IPS DF 4.7 (cell line): ENCODE results near the gene SNAPC1.
"Not testable (repeated sequence)": the region's sequence is repeated elsewhere in the genome, so short reads cannot be mapped to it uniquely, and the experiment has no call there.

Experiments
- DNase-seq: peaks from one replicate; pipeline ENCODE4 v3.0.0-alpha.2; 2013; ENCODE audit warnings: low spot score; ENCODE audit errors: extremely low read depth

SNAPC1 gene

DNA sequence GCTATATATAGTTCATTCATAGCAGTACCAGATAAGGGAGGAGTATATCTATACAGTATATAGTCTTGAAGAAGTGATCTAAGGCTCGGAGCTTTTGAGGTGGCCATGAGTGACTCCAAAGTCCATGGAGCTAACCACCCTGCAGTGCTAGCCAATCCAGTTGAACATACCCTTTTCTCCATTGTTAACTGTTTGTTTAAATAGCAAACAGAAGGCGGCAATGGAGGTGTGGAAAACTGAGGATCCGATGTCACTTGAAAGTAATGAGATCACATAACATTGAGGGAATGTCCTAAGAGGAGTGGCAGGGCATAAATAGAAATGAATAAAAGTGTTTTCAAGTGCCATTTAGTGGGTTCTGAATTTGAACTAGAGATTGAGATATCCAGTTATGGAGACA is 12.4 kb upstream of the SNAPC1 start:
- no peak for DNase-seq

- no peak for DNase-seq
Measured at GRCh38 chr14:61750708-61751474, 11.3 kb upstream of the SNAPC1 start.

DNA sequence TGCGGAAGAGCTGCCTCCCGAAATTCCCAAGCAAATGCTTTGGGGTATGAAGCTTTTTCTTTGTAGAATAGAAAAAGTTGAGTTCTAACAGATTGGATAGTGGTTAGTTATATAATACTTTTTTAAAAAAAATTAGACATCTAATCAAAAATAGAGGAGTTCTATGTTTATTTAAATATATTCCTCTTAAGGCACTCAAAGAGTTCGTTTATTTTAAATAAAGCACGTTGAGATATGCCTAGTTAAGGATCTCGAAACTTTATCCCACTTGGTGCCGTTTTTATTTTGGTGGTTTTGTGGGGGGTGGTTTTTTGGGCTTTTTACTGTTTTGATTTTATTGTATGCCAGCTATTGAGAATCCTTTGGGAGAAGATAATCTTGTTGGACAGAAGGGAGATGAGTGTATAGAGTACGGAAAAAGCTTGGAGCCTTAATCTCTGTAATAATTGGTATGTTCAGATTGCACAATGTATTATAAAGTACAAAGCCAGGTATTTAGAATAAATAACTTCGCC is 10.7 kb upstream of the SNAPC1 start:
- no peak for DNase-seq

GRCh38 chr14:61752626-61753025 is 9.6 kb upstream of the SNAPC1 start:
- DNase-seq, result no peak

DNA sequence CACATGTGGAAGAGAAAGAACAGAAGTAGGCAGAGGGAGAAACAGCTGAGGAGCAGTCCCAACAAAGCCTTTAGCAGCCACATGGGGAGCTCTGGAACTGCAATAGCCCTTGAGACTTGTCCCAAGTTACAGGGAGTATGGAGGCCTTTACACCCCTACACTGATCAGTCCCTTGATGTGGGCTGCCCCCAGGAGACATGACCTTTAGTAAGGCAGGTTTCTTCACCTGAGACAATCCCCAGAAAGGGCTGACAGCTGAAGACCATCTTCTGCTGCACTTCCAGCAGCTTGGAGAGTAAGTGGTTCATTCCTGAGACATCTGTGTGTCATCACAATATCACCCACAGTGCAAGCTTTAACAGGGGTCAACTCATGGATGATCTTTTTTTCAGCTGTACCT is 8.6 kb upstream of the SNAPC1 start:
- DNase-seq, result no peak

DNA sequence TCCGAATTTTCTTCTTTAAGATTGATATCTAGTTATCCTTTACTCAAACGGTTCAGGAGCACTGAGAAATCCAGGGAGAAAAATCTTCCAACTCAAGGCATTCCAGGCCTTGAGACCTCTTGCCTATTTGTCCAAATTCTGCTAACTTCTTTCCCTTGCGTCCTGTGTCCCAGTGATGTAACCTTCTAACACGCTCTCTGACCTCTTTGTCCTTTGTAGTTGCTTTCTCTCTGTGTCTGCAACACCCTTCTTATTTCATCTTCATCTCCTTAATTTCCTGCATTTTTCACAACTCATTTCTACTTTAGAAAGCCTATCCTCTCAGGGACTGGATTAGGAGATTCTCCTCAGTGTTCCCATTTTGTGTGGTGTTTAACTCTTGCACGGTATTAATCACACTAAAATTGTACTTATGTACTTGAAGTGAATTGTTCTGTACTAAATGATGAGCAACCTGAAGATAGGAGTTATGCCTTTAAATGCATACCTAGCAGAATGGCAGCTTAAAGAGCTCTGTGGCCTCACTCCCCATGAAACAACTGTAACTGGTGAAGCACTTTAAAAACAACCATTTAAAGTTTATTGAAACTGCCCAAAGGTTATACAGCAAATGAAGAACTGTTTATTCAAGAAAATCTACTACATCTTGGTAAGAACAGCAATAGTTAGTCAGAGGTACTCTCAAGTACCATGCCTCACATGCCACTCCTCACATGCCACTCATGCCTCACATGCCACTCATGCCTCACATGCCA is 7.4 kb upstream of the SNAPC1 start:
- no peak for DNase-seq

- not testable (repeated sequence) for DNase-seq
Measured at GRCh38 chr14:61755382-61755742, 6.9 kb upstream of the SNAPC1 start.

DNA sequence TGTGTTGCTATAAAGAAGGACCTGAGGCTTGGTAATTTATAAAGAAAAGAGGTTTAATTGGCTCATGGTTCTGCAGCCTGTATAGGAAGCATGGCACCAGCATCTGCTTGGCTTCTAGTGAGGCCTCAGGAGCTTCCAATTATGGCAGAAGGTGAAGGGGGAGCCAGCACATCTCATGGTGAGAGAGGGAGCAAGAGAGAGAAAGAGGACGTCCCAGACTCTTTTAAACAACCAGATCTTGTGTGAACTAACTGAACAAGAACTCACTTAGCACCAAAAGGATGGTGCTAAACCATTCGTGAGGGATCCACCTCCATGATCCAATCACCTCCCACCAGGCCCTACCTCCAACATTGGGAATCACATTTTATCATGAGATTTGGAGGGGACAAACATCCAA is 6.1 kb upstream of the SNAPC1 start:
- DNase-seq, result no peak

DNA sequence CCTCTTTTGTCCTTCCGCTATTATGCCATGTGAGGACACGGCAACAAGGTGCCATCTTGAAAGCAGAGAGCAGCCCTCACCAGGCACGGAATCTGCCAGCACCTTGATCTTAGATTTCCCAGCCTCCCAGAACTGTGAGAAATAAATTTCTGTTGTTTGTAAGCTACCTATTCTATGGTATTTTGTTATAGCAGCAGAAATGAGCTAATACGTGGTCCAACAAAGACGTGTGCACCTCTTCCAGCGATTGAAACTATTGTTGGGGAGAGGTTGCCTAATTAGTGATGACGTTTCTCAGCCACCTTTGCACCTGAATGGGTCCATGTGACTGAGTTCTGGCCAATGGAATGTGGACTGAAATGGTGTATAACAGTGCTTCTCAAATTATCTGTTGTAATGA is 2.3 kb upstream of the SNAPC1 start:
- DNase-seq, result no peak

DNA sequence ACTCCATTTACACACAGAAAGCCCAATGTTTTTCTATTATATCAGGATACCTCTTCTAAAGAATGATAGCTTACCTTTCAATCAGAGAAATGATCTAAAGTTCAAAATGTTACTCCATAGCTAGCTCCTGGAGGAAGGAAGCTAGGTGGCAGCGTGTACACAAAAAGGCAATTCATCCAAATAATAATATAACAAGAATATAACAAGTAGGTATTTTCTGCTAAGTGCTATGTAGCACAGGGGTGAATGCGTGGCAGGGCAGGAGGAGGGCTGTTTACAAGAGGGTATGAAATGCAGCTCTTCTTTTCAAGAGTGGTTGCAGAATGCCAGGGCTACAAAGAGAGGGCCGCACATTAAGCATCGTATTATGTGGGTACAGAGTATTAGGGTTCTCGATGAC is 663 bp upstream of the SNAPC1 start:
- no peak for DNase-seq

GRCh38 chr14:61764342-61765122 is 2.3 kb downstream of the SNAPC1 start:
- no peak for DNase-seq

DNA sequence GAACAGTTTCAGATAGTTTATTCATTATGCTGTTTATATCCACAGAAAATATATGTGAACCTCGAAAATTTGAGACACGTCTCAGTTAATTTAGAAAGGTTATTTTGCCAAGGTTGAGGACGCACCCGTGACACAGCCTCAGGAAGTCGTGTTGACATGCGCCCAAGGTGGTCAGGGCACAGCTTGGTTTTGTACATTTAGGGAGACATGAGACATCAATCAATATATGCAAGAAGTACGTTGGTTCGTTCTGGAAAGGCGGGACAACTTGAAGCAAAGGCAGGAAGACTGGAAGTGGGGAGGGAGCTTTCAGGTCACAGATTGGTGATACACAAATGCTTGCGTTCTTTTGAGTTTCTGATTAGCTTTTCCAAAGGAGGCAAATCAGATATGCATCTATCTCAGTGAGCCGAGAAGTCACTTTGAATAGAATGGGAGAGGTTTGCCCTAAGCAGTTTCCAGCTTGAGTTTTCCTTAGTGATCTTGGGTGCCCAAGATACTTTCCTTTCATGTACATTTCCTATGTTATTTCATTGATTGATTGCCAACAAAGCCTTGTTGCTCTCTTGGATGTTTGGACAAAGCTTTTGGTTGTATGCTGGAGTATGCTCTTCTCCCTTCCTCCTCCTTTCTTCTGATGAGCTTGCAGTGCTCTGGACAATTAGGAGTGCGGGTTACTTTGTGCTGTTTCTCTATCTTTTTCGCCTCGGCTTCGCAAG is 3.2 kb downstream of the SNAPC1 start:
- no peak for DNase-seq

GRCh38 chr14:61766151-61766550 is 3.9 kb downstream of the SNAPC1 start:
- no peak for DNase-seq

GRCh38 chr14:61768240-61768639 is 6.0 kb downstream of the SNAPC1 start:
- DNase-seq, result no peak

GRCh38 chr14:61769893-61770292 is 7.7 kb downstream of the SNAPC1 start:
- no peak for DNase-seq

GRCh38 chr14:61774861-61775260 is 12.6 kb downstream of the SNAPC1 start:
- no peak for DNase-seq

DNA sequence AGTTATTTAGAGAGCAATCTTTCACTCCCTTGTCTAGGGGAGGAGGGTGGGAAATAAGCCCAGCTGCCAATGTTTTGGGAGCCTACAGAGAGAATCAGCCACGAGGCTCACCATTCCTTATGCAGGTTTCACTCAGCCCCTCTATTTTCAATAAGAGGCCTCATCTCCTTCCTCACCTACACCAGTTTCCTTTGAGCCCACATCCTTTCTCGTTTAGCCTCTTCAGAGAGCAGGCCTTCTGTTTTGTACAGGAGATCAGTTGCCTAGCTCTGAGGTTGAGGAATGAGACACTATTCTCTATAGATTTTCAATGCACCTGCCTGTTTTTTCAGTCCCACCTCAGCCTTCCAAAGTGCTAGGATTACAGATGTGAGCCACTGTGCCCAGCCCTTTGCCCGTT is 17.9 kb downstream of the SNAPC1 start:
- DNase-seq, result no peak

- DNase-seq, result no peak
Measured at GRCh38 chr14:61797309-61797708, 35.1 kb downstream of the SNAPC1 start.

- DNase-seq, result no peak
Measured at GRCh38 chr14:61802010-61802568, 39.9 kb downstream of the SNAPC1 start.

DNA sequence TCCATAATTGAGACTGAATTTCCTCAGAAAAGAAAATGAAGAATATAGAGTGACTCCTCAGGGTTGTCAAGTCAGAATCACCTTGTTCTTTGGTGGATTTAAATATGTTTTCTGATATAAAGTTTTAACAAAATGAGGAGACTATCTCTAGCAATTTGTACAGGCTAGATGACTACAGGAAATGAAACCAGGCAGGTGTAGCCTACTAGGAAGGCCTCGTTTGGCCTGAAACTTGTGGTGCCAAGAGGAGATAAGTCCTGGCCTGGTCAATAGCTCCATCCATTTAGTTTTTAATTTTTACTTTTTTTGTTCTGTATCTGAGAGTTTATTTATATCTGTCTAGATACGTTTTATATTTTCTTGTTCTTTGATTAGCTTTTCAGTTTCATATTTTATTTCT is 41.5 kb downstream of the SNAPC1 start:
- DNase-seq, result no peak

DNA sequence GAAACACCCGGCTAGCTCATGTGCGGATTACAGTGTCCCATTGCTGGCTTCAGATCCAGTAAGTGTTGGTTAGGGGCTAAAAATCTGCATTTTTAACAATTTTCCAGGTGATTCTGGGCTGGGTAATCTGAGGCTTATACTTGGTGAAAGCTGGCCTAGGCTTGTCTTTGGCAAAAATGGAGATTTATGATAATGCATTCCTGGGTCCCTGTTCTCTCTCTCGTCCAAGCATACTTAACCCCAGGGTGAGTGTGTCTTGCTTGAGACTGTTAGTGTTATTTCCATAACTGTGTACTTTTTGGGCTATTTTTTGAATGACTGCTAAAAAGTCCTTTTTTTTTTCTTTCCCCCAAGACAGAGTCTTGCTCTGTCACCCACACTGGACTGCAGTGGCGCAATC is 43.2 kb downstream of the SNAPC1 start:
- DNase-seq, result no peak
